WERI-Rb-1 (cell line): ENCODE data around the gene ALG1L2.
"Not testable (repeated sequence)": the region's sequence is repeated elsewhere in the genome, so short reads cannot be mapped to it uniquely, and the experiment has no call there.

Experiments used
- DNase-seq: peaks from one replicate; pipeline ENCODE4 v3.0.0-alpha.2; 2020
- H3K27ac ChIP-seq: fragments of 250-450 bp; sonication (Bioruptor Pico); 2 replicates; pipeline ENCODE4 v1.5.1; 2020; ENCODE audit warnings: mild to moderate bottlenecking, moderate library complexity
- H3K27me3 ChIP-seq: fragments of 250-450 bp; sonication (Bioruptor Pico); 2 replicates; pipeline ENCODE4 v1.5.1; 2021; ENCODE audit warnings: mild to moderate bottlenecking, low read depth, moderate library complexity; ENCODE audit not compliant: insufficient read depth, severe bottlenecking
- H3K36me3 ChIP-seq: fragments of 250-450 bp; sonication (Bioruptor Pico); 2 replicates; pipeline ENCODE4 v1.5.1; 2020; ENCODE audit warnings: mild to moderate bottlenecking, moderate library complexity
- H3K4me3 ChIP-seq: 2 replicates; pipeline ENCODE4 v1.5.1; 2011; ENCODE audit warnings: low read depth, mild to moderate bottlenecking, control low read depth, low read length
- H3K9me3 ChIP-seq: fragments of 250-450 bp; sonication (Bioruptor Pico); 2 replicates; pipeline ENCODE4 v1.5.1; 2021; ENCODE audit warnings: mild to moderate bottlenecking, moderate library complexity; ENCODE audit not compliant: severe bottlenecking
- CTCF ChIP-seq: IDR thresholded peaks from 2 replicates; pipeline ENCODE4 v1.5.1; 2011; ENCODE audit warnings: low read depth, mild to moderate bottlenecking, control low read depth, inconsistent platforms, low read length

The ALG1L2 gene

GRCh38 chr3:130088061-130088460 lies 6.4 kb downstream of the ALG1L2 start:
- Histone ChIP-seq H3K9me3 (no peaks in the 10 kb centered on the region), H3K36me3 (no peaks in the 10 kb centered on the region), H3K27me3 (no peaks in the 10 kb centered on the region), H3K4me3 (no peak overlapping the region), H3K27ac (no peak overlapping the region)
- no peak for DNase-seq
- no peak for TF ChIP-seq CTCF

DNA sequence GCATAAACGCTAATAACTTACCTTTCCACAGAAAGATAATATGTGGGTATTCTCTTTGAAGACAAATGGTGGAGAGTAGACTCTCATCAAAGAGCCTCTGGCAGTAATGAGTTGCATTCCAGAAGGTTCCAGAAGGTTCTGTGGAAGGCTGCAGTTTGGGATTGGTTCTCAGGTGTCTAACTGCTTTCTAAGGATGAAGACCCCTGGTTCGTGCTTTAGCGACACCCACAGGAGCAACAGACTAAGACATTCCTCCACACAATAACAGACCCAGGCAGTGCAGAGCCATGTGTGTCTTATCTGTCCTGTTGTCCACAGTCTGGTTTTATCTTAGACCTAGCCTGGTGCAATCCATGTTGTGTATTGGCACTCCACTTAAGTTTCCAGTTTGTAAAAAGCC lies 9.1 kb downstream of the ALG1L2 start:
- H3K4me3 ChIP-seq, DNase-seq, H3K27me3 ChIP-seq, H3K36me3 ChIP-seq, H3K9me3 ChIP-seq, H3K27ac ChIP-seq: not testable (repeated sequence)
- TF ChIP-seq CTCF: 0 out of 2 replicates have a peak, but pooled peaks have one; percentile 3

DNA sequence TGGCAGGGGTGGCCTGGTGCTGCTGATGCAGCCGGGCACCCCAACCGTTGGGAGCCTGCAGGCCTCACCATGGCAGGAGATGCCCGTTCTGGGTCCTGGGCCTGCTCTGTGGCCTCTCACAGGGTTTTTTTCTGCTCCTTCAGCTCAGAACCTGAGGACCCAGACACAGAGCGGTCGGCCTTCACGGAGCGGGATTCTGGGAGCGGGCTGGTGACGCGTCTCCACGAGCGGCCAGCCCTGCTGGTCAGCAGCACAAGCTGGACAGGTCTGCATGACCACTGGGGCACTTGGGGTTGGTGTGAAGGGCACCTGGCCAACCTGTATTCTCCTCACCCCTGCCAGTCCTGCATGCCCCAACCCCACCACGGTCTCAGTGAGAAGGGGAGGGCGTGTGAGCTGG lies 10.3 kb downstream of the ALG1L2 start:
- Histone ChIP-seq H3K4me3 (no peak overlapping the region), H3K9me3 (no peaks in the 10 kb centered on the region), H3K27ac (no peak overlapping the region), H3K36me3 (no peaks in the 10 kb centered on the region), H3K27me3 (no peaks in the 10 kb centered on the region)
- no peak for DNase-seq
- no peak for TF ChIP-seq CTCF

GRCh38 chr3:130093741-130094391 lies 12.2 kb downstream of the ALG1L2 start:
- Histone ChIP-seq H3K27me3 (no peaks in the 10 kb centered on the region), H3K9me3 (no peaks in the 10 kb centered on the region), H3K27ac (no peak overlapping the region), H3K36me3 (no peaks in the 10 kb centered on the region), H3K4me3 (no peak overlapping the region)
- no peak for DNase-seq
- no peak for TF ChIP-seq CTCF

GRCh38 chr3:130094491-130094941 lies 12.9 kb downstream of the ALG1L2 start:
- not testable (repeated sequence) for H3K27me3 ChIP-seq, H3K4me3 ChIP-seq, H3K27ac ChIP-seq, H3K9me3 ChIP-seq, H3K36me3 ChIP-seq
- DNase-seq: peak; percentile 16

GRCh38 chr3:130095858-130096257 lies 14.2 kb downstream of the ALG1L2 start:
- not testable (repeated sequence) for H3K4me3 ChIP-seq

GRCh38 chr3:130097096-130097495 lies 15.5 kb downstream of the ALG1L2 start:
- H3K27me3 ChIP-seq, H3K27ac ChIP-seq, H3K4me3 ChIP-seq, H3K9me3 ChIP-seq, H3K36me3 ChIP-seq, DNase-seq: not testable (repeated sequence)

More at GRCh38 chr3:130095858-130096257, 14.2 kb downstream of the ALG1L2 start:
- H3K27ac ChIP-seq, H3K27me3 ChIP-seq, H3K36me3 ChIP-seq, H3K9me3 ChIP-seq: not testable (repeated sequence)
- peak; percentile 53 for DNase-seq

DNA sequence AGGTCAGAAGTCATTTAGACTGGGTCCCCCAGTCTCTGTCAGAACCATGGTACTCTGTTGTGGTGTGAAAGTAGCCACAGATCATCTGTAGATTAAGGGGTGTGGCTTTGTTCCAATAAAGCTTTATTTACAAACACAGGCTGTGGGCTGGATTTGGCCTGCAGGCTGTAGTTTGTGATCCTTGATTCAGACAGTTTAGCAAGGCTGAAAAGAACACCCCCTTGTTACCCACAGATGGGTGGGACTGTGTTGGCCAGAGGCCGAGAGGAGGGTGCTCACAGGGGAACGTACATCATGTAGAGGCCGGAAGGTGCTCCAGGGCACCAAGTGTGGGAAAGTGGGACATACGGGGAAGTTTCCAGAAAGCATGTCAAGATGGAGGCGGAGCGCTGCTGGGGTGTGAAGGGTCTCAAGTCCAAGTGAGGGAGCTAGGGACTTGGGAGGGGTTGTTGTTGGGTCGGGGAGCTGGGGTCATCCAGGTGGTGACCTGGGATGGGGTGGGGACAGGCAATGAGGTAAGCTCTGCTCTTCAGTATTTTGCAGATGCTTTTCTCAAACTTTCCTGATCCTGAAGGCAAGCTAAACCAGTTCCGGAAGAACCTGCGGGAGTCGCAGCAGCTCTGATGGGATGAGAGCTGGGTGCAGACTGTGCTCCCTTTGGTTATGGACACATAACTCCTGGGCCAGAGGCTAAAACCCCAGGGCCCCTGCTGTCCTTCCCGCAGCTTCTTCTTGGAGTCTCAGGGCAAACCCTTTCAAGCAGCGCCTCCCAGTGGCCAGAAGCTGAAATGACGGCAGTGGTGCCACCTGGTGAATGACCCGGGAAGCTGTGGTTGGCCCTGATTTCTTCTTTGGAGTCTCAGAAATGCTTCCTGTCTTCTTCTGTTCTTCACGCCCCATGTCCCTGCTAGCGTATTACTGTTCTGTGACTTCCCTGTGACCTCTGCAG lies 16.3 kb downstream of the ALG1L2 start:
- not testable (repeated sequence) for H3K4me3 ChIP-seq, H3K36me3 ChIP-seq, H3K27ac ChIP-seq, H3K27me3 ChIP-seq, H3K9me3 ChIP-seq
- DNase-seq: peak; percentile 59

GRCh38 chr3:130098639-130099385 lies 17.2 kb downstream of the ALG1L2 start:
- not testable (repeated sequence) for H3K27me3 ChIP-seq, H3K4me3 ChIP-seq, H3K27ac ChIP-seq, H3K9me3 ChIP-seq, H3K36me3 ChIP-seq, DNase-seq
